ENCODE results near the gene C2orf78. TPM values are rescaled to one million over a fixed set of nuclear protein-coding genes. Genes with fewer than 3 reads are reported as not detected.

Gene C2orf78
- polyA plus RNA-seq, 3 donors, result not detected

DNA sequence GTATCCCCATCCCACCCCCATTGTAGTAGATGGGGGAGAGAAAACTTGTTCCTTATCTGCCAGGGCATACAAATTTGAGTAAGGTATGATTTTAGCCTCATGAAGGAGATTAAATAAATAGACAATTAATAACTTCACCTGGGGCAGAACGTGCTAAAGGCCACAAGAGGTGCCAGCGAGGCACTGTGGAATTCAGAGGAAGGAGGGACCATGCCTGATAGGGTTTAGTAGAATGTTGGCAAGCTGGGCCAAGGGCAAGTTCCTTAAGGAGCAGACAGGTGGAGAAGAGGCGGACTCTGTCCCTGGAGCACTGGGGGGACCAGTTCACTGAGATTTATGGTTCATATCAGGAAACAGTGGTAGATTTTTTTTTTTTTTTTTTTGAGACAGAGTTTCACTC lies 67.3 kb downstream of the C2orf78 start:
- intact Hi-C loops (cut with micrococcal nuclease), result no loop called here
- H3K27me3 Mint-ChIP-seq (ENCODE audit: low read depth in 3 of 3), result peaks cover 0 to 1% (median 0%) of the 10 kb centered on the region in 3 donors
- H3K36me3 ChIP-seq (replicated peaks in 1 of 2; ENCODE audit: control insufficient read depth in 1 of 2, insufficient read depth in 2 of 2, low read length in 2 of 2), result peaks cover 84 to 100% of the 10 kb centered on the region in 2 donors
- TF ChIP-seq, protein P1, sequence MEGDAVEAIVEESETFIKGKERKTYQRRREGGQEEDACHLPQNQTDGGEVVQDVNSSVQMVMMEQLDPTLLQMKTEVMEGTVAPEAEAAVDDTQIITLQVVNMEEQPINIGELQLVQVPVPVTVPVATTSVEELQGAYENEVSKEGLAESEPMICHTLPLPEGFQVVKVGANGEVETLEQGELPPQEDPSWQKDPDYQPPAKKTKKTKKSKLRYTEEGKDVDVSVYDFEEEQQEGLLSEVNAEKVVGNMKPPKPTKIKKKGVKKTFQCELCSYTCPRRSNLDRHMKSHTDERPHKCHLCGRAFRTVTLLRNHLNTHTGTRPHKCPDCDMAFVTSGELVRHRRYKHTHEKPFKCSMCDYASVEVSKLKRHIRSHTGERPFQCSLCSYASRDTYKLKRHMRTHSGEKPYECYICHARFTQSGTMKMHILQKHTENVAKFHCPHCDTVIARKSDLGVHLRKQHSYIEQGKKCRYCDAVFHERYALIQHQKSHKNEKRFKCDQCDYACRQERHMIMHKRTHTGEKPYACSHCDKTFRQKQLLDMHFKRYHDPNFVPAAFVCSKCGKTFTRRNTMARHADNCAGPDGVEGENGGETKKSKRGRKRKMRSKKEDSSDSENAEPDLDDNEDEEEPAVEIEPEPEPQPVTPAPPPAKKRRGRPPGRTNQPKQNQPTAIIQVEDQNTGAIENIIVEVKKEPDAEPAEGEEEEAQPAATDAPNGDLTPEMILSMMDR (IDR thresholded peaks at IDR 0.05), result peak; percentile 21
- H3K9me3 Mint-ChIP-seq, result no peaks in the 10 kb centered on the region
- no peaks in the 10 kb centered on the region for H3K4me1 ChIP-seq (ENCODE audit: control insufficient read depth in 1 of 2, insufficient read depth in 2 of 2, low read length in 2 of 2)
- H3K4me3 Mint-ChIP-seq, result no peak overlapping the region
- H3K27me3 ChIP-seq (ENCODE audit: control insufficient read depth in 2 of 2, insufficient read depth in 2 of 2, low read length in 2 of 2), result no peaks in the 10 kb centered on the region
- peak overlapping the region in 3 of 7 donors; percentile 33 to 65 (median 64) for H3K27ac Mint-ChIP-seq
- DNase-seq, result no peak
- H3K4me2 ChIP-seq (replicated peaks; ENCODE audit: extremely low read depth, low read length, poor library complexity, severe bottlenecking), result no peak overlapping the region
- H3K4me1 Mint-ChIP-seq, result no peaks in the 10 kb centered on the region
- H3K9ac ChIP-seq (ENCODE audit: insufficient read depth, low read length, poor library complexity, severe bottlenecking), result no peak overlapping the region
- no peaks in the 10 kb centered on the region for H3K79me2 ChIP-seq (ENCODE audit: insufficient read depth, low read length)
- 96% methylated on average over 3 of the region's 3 CpGs for WGBS (ENCODE audit: insufficient coverage)
- H2AFZ ChIP-seq (ENCODE audit: insufficient read depth, low read depth, low read length, poor library complexity, severe bottlenecking), result no peak overlapping the region
- no peaks in the 10 kb centered on the region for H3K9me3 ChIP-seq (replicated peaks in 1 of 2; ENCODE audit: control insufficient read depth in 1 of 2, insufficient read depth in 1 of 2, low read length in 2 of 2)
- no peak overlapping the region for H3K27ac ChIP-seq (ENCODE audit: low read depth in 1 of 2, low read length in 2 of 2)
- H3K36me3 Mint-ChIP-seq, result peaks cover 0 to 64% of the 10 kb centered on the region in 2 donors
- H4K20me1 ChIP-seq (ENCODE audit: insufficient read depth, low read length), result peaks cover 3% of the 10 kb centered on the region
- H3K4me3 ChIP-seq (replicated peaks in 1 of 3; ENCODE audit: low read depth in 2 of 3, low read length in 3 of 3), result no peak overlapping the region

- H3K4me1 ChIP-seq (ENCODE audit: control insufficient read depth in 1 of 2, insufficient read depth in 2 of 2, low read length in 2 of 2), result no peaks in the 10 kb centered on the region
- no peak overlapping the region for H3K27ac Mint-ChIP-seq
- no peak overlapping the region for H3K9ac ChIP-seq (ENCODE audit: insufficient read depth, low read length, poor library complexity, severe bottlenecking)
- H3K4me3 Mint-ChIP-seq, result no peak overlapping the region
- H3K27me3 ChIP-seq (ENCODE audit: control insufficient read depth in 2 of 2, insufficient read depth in 2 of 2, low read length in 2 of 2), result no peaks in the 10 kb centered on the region
- H3K36me3 Mint-ChIP-seq, result peaks cover 0 to 64% of the 10 kb centered on the region in 2 donors
- H3K4me2 ChIP-seq (replicated peaks; ENCODE audit: extremely low read depth, low read length, poor library complexity, severe bottlenecking), result no peak overlapping the region
- H3K9me3 Mint-ChIP-seq, result no peaks in the 10 kb centered on the region
- no peaks in the 10 kb centered on the region for H3K4me1 Mint-ChIP-seq
- peaks cover 84 to 100% of the 10 kb centered on the region in 2 donors for H3K36me3 ChIP-seq (replicated peaks in 1 of 2; ENCODE audit: control insufficient read depth in 1 of 2, insufficient read depth in 2 of 2, low read length in 2 of 2)
- intact Hi-C loops (cut with micrococcal nuclease), result no loop called here
- no peaks in the 10 kb centered on the region for H3K9me3 ChIP-seq (replicated peaks in 1 of 2; ENCODE audit: control insufficient read depth in 1 of 2, insufficient read depth in 1 of 2, low read length in 2 of 2)
- no peak overlapping the region for H2AFZ ChIP-seq (ENCODE audit: insufficient read depth, low read depth, low read length, poor library complexity, severe bottlenecking)
- no peaks in the 10 kb centered on the region for H3K79me2 ChIP-seq (ENCODE audit: insufficient read depth, low read length)
- TF ChIP-seq, protein P1 (IDR thresholded peaks at IDR 0.05), result no peak
- H3K27me3 Mint-ChIP-seq (ENCODE audit: low read depth in 3 of 3), result peaks cover 0 to 1% (median 0%) of the 10 kb centered on the region in 3 donors
- peak in 2 of 3 donors; percentile 9 to 53 for DNase-seq
- H4K20me1 ChIP-seq (ENCODE audit: insufficient read depth, low read length), result peaks cover 3% of the 10 kb centered on the region
- H3K4me3 ChIP-seq (replicated peaks in 1 of 3; ENCODE audit: low read depth in 2 of 3, low read length in 3 of 3), result no peak overlapping the region
- H3K27ac ChIP-seq (ENCODE audit: low read depth in 1 of 2, low read length in 2 of 2), result no peak overlapping the region
Measured at GRCh38 chr2:73852020-73852419, 68.0 kb downstream of the C2orf78 start.
